AG10803 (cell line): ENCODE measurements around the gene SDR9C7.

Experiments
- DNase-seq: peaks from one replicate; pipeline ENCODE4 v3.0.0; 2010; ENCODE audit warnings: low read depth
- H3K4me3 ChIP-seq: 2 replicates; pipeline ENCODE4 v1.5.1; 2011; ENCODE audit warnings: mild to moderate bottlenecking, low read length, control low read depth
- TF ChIP-seq, protein P1 (sequence below): conservative IDR thresholded peaks from 2 replicates; pipeline ENCODE4 v1.5.1; 2011; ENCODE audit warnings: mild to moderate bottlenecking, low read length, control low read depth, inconsistent platforms

SDR9C7 gene

DNA sequence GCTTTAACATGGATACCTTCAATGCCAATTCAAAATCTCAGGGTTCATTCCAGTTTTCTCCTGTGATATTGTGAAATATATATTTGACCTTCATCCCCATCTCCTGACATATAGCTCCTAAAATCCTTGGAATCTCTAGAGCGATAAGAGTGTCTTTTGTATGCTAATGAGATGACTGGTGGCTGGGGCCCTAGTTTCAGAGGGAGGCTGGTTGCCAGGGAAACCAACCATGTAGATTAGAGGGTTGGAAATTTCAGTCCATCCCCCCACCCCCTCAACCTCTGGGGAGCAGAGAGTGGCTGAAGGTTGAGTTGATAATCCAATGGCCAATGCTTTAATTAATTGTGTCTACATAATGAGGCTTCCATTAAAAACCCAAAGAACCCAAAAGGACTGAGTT is 59.4 kb downstream of the SDR9C7 start:
- TF ChIP-seq, protein P1, sequence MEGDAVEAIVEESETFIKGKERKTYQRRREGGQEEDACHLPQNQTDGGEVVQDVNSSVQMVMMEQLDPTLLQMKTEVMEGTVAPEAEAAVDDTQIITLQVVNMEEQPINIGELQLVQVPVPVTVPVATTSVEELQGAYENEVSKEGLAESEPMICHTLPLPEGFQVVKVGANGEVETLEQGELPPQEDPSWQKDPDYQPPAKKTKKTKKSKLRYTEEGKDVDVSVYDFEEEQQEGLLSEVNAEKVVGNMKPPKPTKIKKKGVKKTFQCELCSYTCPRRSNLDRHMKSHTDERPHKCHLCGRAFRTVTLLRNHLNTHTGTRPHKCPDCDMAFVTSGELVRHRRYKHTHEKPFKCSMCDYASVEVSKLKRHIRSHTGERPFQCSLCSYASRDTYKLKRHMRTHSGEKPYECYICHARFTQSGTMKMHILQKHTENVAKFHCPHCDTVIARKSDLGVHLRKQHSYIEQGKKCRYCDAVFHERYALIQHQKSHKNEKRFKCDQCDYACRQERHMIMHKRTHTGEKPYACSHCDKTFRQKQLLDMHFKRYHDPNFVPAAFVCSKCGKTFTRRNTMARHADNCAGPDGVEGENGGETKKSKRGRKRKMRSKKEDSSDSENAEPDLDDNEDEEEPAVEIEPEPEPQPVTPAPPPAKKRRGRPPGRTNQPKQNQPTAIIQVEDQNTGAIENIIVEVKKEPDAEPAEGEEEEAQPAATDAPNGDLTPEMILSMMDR, result no peak
- H3K4me3 ChIP-seq, result no peak overlapping the region
- no peak for DNase-seq

DNA sequence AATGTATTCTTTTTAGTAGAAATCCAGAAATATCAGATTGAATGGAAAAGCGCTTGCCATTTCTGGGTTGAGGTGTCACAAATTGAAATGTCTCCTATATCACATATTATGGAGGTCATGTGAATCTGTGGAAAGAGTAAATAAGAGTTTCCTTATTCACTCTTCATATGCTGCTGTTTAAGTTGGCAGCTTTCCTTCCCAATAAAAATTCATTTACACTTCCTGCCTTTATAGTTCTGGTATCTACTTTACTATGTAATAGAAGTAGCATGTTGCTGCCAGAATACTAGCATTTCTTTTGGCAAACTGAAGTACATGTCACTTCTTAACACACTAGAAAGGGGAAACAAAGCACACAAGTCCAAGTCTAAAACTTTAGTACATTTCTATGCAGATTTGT is 60.8 kb downstream of the SDR9C7 start:
- no peak overlapping the region for H3K4me3 ChIP-seq
- no peak for DNase-seq
- TF ChIP-seq, protein P1, result no peak
